Measurements from ENCODE around the gene ACACB. TPM values are rescaled to one million over a fixed set of nuclear protein-coding genes. Genes with fewer than 3 reads are reported as not detected.
A peak's percentile ranks its signal among the peaks of the same experiment; 100 is the strongest.

ACACB gene
- total RNA-seq, 1 donor, result 3.9 TPM

DNA sequence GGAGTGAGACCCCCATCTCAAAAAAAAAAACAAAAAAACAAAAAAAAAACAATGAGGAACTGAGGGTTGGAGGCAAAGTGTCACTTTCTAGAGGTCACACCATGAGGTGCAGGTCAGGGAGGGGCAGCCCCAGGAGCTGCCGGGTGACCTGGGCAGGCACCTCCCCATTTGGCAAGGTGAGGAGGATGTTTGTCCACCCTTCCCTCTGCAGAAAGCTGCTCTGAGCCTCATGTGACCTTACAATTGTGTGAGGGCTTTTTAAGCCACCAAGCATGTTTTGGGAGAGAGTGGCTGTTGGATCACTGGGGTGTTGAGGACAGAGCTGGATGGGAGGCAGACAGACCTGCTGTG, 143.1 kb downstream of the ACACB start:
- DNase-seq (ENCODE audit: low read depth), result no peak
- TF ChIP-seq, protein P1, sequence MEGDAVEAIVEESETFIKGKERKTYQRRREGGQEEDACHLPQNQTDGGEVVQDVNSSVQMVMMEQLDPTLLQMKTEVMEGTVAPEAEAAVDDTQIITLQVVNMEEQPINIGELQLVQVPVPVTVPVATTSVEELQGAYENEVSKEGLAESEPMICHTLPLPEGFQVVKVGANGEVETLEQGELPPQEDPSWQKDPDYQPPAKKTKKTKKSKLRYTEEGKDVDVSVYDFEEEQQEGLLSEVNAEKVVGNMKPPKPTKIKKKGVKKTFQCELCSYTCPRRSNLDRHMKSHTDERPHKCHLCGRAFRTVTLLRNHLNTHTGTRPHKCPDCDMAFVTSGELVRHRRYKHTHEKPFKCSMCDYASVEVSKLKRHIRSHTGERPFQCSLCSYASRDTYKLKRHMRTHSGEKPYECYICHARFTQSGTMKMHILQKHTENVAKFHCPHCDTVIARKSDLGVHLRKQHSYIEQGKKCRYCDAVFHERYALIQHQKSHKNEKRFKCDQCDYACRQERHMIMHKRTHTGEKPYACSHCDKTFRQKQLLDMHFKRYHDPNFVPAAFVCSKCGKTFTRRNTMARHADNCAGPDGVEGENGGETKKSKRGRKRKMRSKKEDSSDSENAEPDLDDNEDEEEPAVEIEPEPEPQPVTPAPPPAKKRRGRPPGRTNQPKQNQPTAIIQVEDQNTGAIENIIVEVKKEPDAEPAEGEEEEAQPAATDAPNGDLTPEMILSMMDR (IDR thresholded peaks at IDR 0.05; ENCODE audit: insufficient read depth, low read depth, low read length), result no peak
- H3K4me3 ChIP-seq (ENCODE audit: low read depth, low read length), result no peak overlapping the region

DNA sequence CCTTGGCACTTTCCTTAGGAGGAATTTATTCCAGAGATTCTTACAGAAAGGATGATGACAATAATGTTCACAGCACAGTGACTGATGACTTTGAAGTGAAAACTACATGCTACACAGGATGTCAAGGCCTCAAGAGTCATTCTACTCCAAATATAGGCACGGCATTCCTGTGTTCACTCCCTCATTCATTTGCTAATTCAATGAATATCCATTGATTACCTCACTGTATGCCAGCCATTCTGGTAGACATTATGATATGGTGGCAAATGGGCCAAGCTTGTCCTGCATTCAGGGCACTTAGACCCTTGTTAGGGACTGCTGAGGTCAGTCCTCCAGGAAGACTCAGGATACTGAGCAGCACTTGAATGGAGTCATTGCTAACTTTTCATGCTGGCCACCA, 144.7 kb downstream of the ACACB start:
- no peak for DNase-seq (ENCODE audit: low read depth)
- TF ChIP-seq, protein P1 (IDR thresholded peaks at IDR 0.05; ENCODE audit: insufficient read depth, low read depth, low read length), result no peak
- H3K4me3 ChIP-seq (ENCODE audit: low read depth, low read length), result no peak overlapping the region

DNA sequence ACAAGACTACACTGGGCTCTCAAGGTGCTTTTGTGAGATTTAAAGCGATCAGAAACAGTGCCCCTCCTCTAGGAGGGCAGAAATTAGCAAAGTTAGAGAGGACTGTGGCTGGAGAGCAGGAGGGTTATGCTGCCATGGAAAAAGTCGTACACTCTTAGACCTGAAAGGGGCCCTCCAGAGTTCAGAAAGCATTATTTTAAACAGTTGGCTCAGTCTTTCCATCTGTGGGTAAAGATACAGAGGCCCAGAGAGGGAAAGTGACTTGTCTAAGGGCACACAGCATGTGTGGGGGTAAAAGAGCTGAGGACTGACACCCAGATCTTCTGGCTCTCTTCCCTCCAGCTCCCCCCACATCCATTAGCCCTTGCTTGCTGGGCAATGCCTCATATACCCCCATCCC, 145.6 kb downstream of the ACACB start:
- H3K4me3 ChIP-seq (ENCODE audit: low read depth, low read length), result no peak overlapping the region
- no peak for DNase-seq (ENCODE audit: low read depth)
- TF ChIP-seq, protein P1 (IDR thresholded peaks at IDR 0.05; ENCODE audit: insufficient read depth, low read depth, low read length), result no peak

DNA sequence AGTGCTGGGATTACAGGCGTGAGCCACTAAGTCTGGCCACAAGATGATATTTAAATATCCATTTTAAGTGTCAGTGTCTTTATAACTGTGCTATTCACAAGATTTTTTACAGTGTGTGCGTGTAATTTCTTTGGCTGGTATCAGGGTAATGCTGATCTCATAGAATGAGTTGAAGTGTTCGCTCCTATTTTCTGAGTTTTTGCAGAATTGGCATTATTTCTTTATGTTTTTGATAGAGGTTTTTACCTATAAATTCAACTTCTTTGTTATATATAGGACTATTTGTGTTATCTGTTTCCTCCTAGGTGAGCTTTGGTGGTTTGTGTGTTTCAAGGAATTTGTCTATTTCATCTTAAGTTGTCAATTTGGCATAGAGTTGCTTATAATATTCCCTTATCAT, 147.1 kb downstream of the ACACB start:
- TF ChIP-seq, protein P1 (IDR thresholded peaks at IDR 0.05; ENCODE audit: insufficient read depth, low read depth, low read length), result no peak
- no peak for DNase-seq (ENCODE audit: low read depth)
- no peak overlapping the region for H3K4me3 ChIP-seq (ENCODE audit: low read depth, low read length)

DNA sequence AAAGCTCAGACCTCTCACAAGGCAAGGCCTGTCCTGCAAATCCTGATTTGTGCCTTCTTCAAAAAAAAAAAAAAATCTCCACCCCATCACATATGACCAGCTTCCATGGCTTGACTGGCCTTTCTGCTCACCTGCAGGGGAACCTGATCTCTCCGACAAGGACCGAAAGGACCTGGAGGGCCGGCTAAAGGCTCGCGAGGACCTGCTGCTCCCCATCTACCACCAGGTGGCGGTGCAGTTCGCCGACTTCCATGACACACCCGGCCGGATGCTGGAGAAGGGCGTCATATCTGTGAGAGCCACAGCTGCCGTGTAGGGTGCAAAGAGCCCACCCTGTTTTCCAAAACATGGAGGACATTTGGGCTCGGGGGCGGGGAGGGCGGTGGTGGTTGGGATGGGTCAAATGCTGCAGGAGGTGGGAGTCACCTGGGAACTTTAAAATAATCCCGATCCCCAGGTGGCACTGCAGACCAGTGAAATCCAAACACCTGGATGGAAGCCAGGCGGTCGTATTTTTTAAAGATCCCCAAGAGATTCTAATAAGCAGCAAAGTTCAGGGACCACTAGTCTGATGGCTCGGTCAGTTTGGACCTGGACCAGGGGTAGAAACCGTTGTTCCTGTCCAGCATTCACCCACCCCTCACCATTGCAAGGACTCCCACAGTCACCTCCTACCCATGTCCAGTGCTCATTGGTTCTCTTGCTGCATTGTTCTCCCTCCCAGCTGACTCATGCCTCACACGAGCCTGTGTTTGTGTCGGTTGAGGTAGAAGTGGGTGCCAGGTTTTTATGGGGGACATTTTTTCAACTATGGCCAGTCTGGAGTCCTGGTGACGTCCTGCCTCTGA, 147.9 kb downstream of the ACACB start:
- DNase-seq (ENCODE audit: low read depth), result peak; percentile 64
- no peak overlapping the region for H3K4me3 ChIP-seq (ENCODE audit: low read depth, low read length)
- TF ChIP-seq, protein P1 (IDR thresholded peaks at IDR 0.05; ENCODE audit: insufficient read depth, low read depth, low read length), result peak; percentile 87

DNA sequence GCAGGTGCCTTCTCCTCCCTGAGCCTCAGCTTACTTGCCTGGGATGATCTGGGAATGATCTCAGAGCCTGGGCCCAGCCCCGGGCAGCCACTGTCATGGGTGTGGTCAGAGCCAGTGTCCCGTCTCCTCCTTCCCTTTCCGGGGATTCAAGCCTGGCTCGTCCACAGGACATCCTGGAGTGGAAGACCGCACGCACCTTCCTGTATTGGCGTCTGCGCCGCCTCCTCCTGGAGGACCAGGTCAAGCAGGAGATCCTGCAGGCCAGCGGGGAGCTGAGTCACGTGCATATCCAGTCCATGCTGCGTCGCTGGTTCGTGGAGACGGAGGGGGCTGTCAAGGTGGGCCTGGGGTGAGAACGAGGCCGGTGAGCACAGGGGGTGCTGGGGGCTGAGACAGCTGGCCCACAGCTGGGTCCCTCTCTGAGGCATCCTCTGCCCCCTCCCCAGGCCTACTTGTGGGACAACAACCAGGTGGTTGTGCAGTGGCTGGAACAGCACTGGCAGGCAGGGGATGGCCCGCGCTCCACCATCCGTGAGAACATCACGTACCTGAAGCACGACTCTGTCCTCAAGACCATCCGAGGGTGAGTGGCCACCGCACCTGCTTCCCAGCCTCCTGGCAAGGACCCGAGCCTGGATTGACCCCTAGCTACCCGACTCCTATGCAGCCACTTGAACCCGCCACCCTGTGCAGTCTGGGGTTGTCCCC, 148.7 kb downstream of the ACACB start:
- no peak overlapping the region for H3K4me3 ChIP-seq (ENCODE audit: low read depth, low read length)
- DNase-seq (ENCODE audit: low read depth), result no peak
- TF ChIP-seq, protein P1 (IDR thresholded peaks at IDR 0.05; ENCODE audit: insufficient read depth, low read depth, low read length), result no peak
